Smooth muscle cell (in vitro differentiated cells): ENCODE results near the gene RABGEF1. TPM values are rescaled to one million over a fixed set of nuclear protein-coding genes. Genes with fewer than 3 reads are reported as not detected.

Source experiments
- DNase-seq: peaks from one replicate; lab custom pipeline; 2025; ENCODE audit not compliant: unreplicated experiment; lab: John Stamatoyannopoulos, UW
- H2AFZ ChIP-seq: fragments of 200-600 bp; sonication (generic); 2 replicates; pipeline ENCODE4 v1.6.0; 2016; ENCODE audit warnings: antibody characterized with exemption, low read depth, mild to moderate bottlenecking
- H3F3A ChIP-seq: fragments of 200-600 bp; sonication (generic); 2 replicates; pipeline ENCODE4 v1.6.0; 2017; ENCODE audit warnings: antibody characterized with exemption, low read depth
- H3K27ac ChIP-seq: fragments of 200-600 bp; sonication (generic); 2 replicates; pipeline ENCODE4 v1.5.1; 2016; ENCODE audit warnings: low read depth, mild to moderate bottlenecking
- H3K27me3 ChIP-seq: fragments of 200-600 bp; sonication (generic); 2 replicates; pipeline ENCODE4 v1.6.1; 2016; ENCODE audit warnings: low read depth, mild to moderate bottlenecking
- H3K36me3 ChIP-seq: fragments of 200-600 bp; sonication (generic); 2 replicates; pipeline ENCODE4 v1.5.1; 2016; ENCODE audit warnings: low read depth
- H3K4me1 ChIP-seq: fragments of 200-600 bp; sonication (generic); 2 replicates; pipeline ENCODE4 v1.5.1; 2016; ENCODE audit warnings: low read depth
- H3K4me2 ChIP-seq: fragments of 200-600 bp; sonication (generic); 2 replicates; pipeline ENCODE4 v1.6.0; 2016; ENCODE audit warnings: mild to moderate bottlenecking
- H3K4me3 ChIP-seq: fragments of 200-600 bp; sonication (generic); 2 replicates; pipeline ENCODE4 v1.5.1; 2016; ENCODE audit warnings: mild to moderate bottlenecking
- H3K79me2 ChIP-seq: fragments of 200-600 bp; sonication (generic); 2 replicates; pipeline ENCODE4 v1.6.0; 2016; ENCODE audit warnings: low read depth, mild to moderate bottlenecking
- H3K9ac ChIP-seq: fragments of 200-600 bp; sonication (generic); 2 replicates; pipeline ENCODE4 v1.6.0; 2016; ENCODE audit warnings: low read depth
- H3K9me3 ChIP-seq: fragments of 200-600 bp; sonication (generic); replicated peaks from 2 replicates; pipeline ENCODE4 v1.5.1; 2016; ENCODE audit warnings: low read depth
- H4K20me1 ChIP-seq: fragments of 200-600 bp; sonication (generic); 2 replicates; pipeline ENCODE4 v1.6.0; 2016; ENCODE audit warnings: low read depth
- WGBS: methylation state at CpG from one replicate; pipeline ENCODE4 v1.1.7; 2016; ENCODE audit warnings: low lambda C conversion rate; 5-methylcytosine and 5-hydroxymethylcytosine counted together
- polyA plus RNA-seq: library from polyadenylated mRNA; unstranded; fragments of >200 nt; fragmentation: Nextera tagmentation; extraction: Ambion mirVana; gene quantifications from 2 replicates; pipeline ENCODE4 v1.2.1, GENCODE V29; 2016
- total RNA-seq: library from RNA; depleted of rRNA; stranded (reverse); fragments of >200 nt; gene quantifications from 2 replicates; pipeline ENCODE4 v1.2.3, GENCODE V29; 2014
- TF ChIP-seq, protein P1 (sequence below): fragments of 200-600 bp; sonication (generic); IDR thresholded peaks from 2 replicates; pipeline ENCODE4 v1.5.1; 2017; ENCODE audit warnings: borderline replicate concordance, mild to moderate bottlenecking, antibody characterized with exemption; ENCODE audit not compliant: insufficient read depth, poor library complexity, severe bottlenecking

Gene RABGEF1
- total and polyA plus RNA-seq, 2 experiments from 2014 or later: 18.8 to 34.9 TPM

DNA sequence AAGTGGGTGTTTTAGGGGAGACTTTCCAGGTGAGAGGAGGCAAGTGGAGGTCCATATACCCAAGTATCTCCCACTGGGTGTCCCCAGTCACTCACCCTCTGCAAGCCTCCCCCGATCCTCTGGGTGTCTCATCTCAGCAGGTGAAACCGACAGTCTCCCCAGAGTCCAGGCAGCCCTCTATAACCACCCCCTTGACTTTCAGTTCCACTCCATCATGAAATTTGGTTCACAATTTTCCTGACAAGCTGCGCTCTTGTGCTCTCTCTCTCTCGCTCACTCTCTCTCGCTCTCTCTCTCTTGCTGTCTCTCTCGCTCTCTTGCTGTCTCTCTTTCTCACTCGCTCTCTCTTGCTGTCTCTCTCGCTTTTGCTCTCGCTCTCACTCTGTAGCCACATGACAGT, 8.1 kb upstream of the RABGEF1 start:
- Histone ChIP-seq H4K20me1 (no peaks in the 10 kb centered on the region), H3K4me2 (no peak overlapping the region), H3K4me3 (no peak overlapping the region), H3K9ac (no peak overlapping the region), H3K79me2 (no peaks in the 10 kb centered on the region), H2AFZ (no peak overlapping the region), H3F3A (no peaks in the 10 kb centered on the region), H3K9me3 (no peaks in the 10 kb centered on the region), H3K36me3 (peaks cover 5% of the 10 kb centered on the region), H3K27ac (no peak overlapping the region), H3K27me3 (no peaks in the 10 kb centered on the region), H3K4me1 (no peaks in the 10 kb centered on the region)
- WGBS: 87% methylated on average over 9 of the region's 9 CpGs
- no peak for DNase-seq
- TF ChIP-seq, protein P1, sequence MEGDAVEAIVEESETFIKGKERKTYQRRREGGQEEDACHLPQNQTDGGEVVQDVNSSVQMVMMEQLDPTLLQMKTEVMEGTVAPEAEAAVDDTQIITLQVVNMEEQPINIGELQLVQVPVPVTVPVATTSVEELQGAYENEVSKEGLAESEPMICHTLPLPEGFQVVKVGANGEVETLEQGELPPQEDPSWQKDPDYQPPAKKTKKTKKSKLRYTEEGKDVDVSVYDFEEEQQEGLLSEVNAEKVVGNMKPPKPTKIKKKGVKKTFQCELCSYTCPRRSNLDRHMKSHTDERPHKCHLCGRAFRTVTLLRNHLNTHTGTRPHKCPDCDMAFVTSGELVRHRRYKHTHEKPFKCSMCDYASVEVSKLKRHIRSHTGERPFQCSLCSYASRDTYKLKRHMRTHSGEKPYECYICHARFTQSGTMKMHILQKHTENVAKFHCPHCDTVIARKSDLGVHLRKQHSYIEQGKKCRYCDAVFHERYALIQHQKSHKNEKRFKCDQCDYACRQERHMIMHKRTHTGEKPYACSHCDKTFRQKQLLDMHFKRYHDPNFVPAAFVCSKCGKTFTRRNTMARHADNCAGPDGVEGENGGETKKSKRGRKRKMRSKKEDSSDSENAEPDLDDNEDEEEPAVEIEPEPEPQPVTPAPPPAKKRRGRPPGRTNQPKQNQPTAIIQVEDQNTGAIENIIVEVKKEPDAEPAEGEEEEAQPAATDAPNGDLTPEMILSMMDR: no peak

DNA sequence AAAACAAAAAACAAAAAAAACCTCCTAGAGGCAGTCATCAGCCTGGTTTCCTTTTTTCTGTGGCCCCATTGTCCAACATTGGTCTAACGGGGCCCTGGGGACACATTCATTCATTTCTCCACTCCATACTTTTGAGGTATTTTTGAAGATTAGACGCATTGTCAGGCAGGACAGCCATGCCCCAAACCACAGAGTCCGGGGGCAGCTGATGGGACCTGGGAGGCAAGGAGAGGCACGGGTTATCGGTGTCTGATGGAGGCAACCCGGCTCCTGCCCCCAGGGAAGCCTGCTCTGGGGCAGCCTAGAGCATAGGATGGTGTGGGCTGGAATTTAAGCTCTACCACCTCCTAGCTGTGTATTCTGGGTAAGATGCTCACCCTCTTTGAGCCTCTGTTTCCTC, 6.5 kb upstream of the RABGEF1 start:
- Histone ChIP-seq H3K4me2 (no peak overlapping the region), H3K79me2 (peaks cover 4% of the 10 kb centered on the region), H3K9me3 (no peaks in the 10 kb centered on the region), H3K4me1 (no peaks in the 10 kb centered on the region), H3K9ac (no peak overlapping the region), H3K27ac (no peak overlapping the region), H3K36me3 (peaks cover 5% of the 10 kb centered on the region), H2AFZ (no peak overlapping the region), H3F3A (no peaks in the 10 kb centered on the region), H4K20me1 (no peaks in the 10 kb centered on the region), H3K4me3 (no peak overlapping the region), H3K27me3 (no peaks in the 10 kb centered on the region)
- no peak for DNase-seq
- TF ChIP-seq, protein P1: no peak
- WGBS: 93% methylated on average over 6 of the region's 6 CpGs

DNA sequence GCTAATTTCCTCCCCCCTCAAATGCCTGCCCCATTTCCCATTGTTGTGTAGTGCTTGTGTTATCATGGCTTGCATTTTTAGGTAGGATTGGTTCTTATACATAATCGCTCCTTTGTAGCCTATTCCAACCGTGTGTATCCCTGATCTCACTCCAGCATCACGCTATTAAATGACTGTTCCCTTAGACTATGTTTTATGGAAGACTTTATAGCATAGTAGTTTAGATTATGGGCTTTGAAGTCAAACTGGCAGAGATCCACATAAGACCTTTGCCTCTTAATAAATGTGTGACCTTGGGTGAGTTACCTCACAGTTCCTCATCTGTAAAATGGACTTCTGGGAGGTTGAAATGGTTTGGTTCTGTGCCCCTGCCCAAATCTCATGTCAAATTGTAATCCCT, 5.4 kb upstream of the RABGEF1 start:
- peaks cover 5% of the 10 kb centered on the region for H3K36me3 ChIP-seq
- H3K27ac ChIP-seq: no peak overlapping the region
- H3F3A ChIP-seq: no peaks in the 10 kb centered on the region
- H3K4me3 ChIP-seq: no peak overlapping the region
- peaks cover 5% of the 10 kb centered on the region for H3K4me1 ChIP-seq
- H4K20me1 ChIP-seq: no peaks in the 10 kb centered on the region
- H3K9ac ChIP-seq: no peak overlapping the region
- no peak overlapping the region for H2AFZ ChIP-seq
- TF ChIP-seq, protein P1: no peak
- no peak for DNase-seq
- H3K9me3 ChIP-seq: no peaks in the 10 kb centered on the region
- H3K79me2 ChIP-seq: peaks cover 14% of the 10 kb centered on the region
- no peak overlapping the region for H3K4me2 ChIP-seq
- WGBS: 92% methylated on average over 3 of the region's 3 CpGs
- no peaks in the 10 kb centered on the region for H3K27me3 ChIP-seq

DNA sequence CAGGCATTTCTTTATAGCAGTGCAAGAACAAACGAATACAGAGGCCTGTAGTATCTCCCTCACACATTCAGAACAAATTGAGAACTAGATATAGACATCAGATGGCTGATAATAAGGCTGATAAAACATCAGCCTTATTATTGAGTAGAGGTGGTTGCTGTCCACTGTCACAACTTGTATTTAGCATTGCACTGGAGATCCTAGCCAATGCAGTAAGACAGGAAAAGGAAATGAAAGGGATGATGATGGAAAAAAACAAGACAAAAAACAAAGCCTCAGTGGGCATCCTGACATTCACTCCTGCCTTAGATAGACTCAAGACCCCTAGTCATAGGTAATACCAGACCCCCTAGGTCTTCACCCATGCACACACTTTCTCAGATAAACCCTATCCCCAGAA, 4.7 kb upstream of the RABGEF1 start:
- no peak overlapping the region for H3K4me3 ChIP-seq
- H3K4me1 ChIP-seq: peaks cover 5% of the 10 kb centered on the region
- H4K20me1 ChIP-seq: no peaks in the 10 kb centered on the region
- no peaks in the 10 kb centered on the region for H3F3A ChIP-seq
- no peak overlapping the region for H3K4me2 ChIP-seq
- TF ChIP-seq, protein P1: no peak
- H2AFZ ChIP-seq: no peak overlapping the region
- H3K27ac ChIP-seq: no peak overlapping the region
- peaks cover 16% of the 10 kb centered on the region for H3K79me2 ChIP-seq
- peaks cover 5% of the 10 kb centered on the region for H3K36me3 ChIP-seq
- H3K27me3 ChIP-seq: no peaks in the 10 kb centered on the region
- H3K9ac ChIP-seq: no peak overlapping the region
- WGBS: 96% methylated on average over 1 of the region's 1 CpG
- DNase-seq: no peak
- H3K9me3 ChIP-seq: no peaks in the 10 kb centered on the region
